Stimulated activated CD4-positive, alpha-beta T cell treated with anti-CD3 and anti-CD28 coated beads, Interleukin-1b, Interleukin-23, amount 100 ng/mL, for 4 hours (primary cell): ENCODE results near the gene RTKN2.
"Not testable (repeated sequence)": the region's sequence is repeated elsewhere in the genome, so short reads cannot be mapped to it uniquely, and the experiment has no call there.

Source experiments
- DNase-seq, 2 donors: peaks; one replicate each; pipeline ENCODE4 v3.0.0-alpha.2; 2020; ENCODE audit warnings: low read depth in 2 of 2

RTKN2 gene

GRCh38 chr10:62259998-62260397 lies 8.6 kb downstream of the RTKN2 start:
- DNase-seq: no peak

- DNase-seq: no peak
Observed at GRCh38 chr10:62259456-62259855, 9.2 kb downstream of the RTKN2 start.

- no peak for DNase-seq
Observed at GRCh38 chr10:62258926-62259325, 9.7 kb downstream of the RTKN2 start.

GRCh38 chr10:62253704-62254103 lies 14.9 kb downstream of the RTKN2 start:
- DNase-seq: no peak

GRCh38 chr10:62252051-62252450 lies 16.6 kb downstream of the RTKN2 start:
- no peak for DNase-seq

- DNase-seq: no peak
Observed at GRCh38 chr10:62250594-62251198, 17.9 kb downstream of the RTKN2 start.

GRCh38 chr10:62249957-62250356 lies 18.7 kb downstream of the RTKN2 start:
- no peak for DNase-seq

- no peak for DNase-seq
Observed at GRCh38 chr10:62248465-62248864, 20.2 kb downstream of the RTKN2 start.

GRCh38 chr10:62244785-62245467 lies 23.7 kb downstream of the RTKN2 start:
- peak in 1 of 2 donors; percentile 51 for DNase-seq

GRCh38 chr10:62244088-62244487 lies 24.6 kb downstream of the RTKN2 start:
- DNase-seq: no peak

GRCh38 chr10:62243647-62243997 lies 25.0 kb downstream of the RTKN2 start:
- no peak for DNase-seq

GRCh38 chr10:62242965-62243646 lies 25.5 kb downstream of the RTKN2 start:
- not testable (repeated sequence) for DNase-seq

GRCh38 chr10:62241521-62241920 lies 27.1 kb downstream of the RTKN2 start:
- DNase-seq: not testable (repeated sequence)

- DNase-seq: no peak
Observed at GRCh38 chr10:62239994-62240393, 28.6 kb downstream of the RTKN2 start.

- no peak for DNase-seq
Observed at GRCh38 chr10:62238880-62239279, 29.8 kb downstream of the RTKN2 start.

- no peak for DNase-seq
Observed at GRCh38 chr10:62237966-62238365, 30.7 kb downstream of the RTKN2 start.

- no peak for DNase-seq
Observed at GRCh38 chr10:62237506-62237905, 31.1 kb downstream of the RTKN2 start.

GRCh38 chr10:62234077-62234605 lies 34.5 kb downstream of the RTKN2 start:
- no peak for DNase-seq

- no peak for DNase-seq
Observed at GRCh38 chr10:62233356-62234076, 35.1 kb downstream of the RTKN2 start.

- no peak for DNase-seq
Observed at GRCh38 chr10:62231805-62232204, 36.8 kb downstream of the RTKN2 start.

GRCh38 chr10:62231371-62231770 lies 37.3 kb downstream of the RTKN2 start:
- DNase-seq: no peak
